NCI-H1092 (cell line): ENCODE results near the gene CDC42EP2.

ENCODE experiments used
- DNase-seq: peaks from one replicate; lab custom pipeline; 2025; lab: John Stamatoyannopoulos, UW

CDC42EP2 gene

GRCh38 chr11:65314501-65315203 lies at the start of gene CDC42EP2:
CDC42EP2 (plus strand) TSS chr11:65314866; CDS start chr11:65320899, 6,033 bp downstream.
- DNase-seq: peak; percentile 37

- no peak for DNase-seq
Observed at GRCh38 chr11:65266210-65266609, 48.5 kb upstream of the CDC42EP2 start.

GRCh38 chr11:65274735-65275682 lies 39.7 kb upstream of the CDC42EP2 start:
- peak; percentile 18 for DNase-seq

GRCh38 chr11:65275906-65276305 lies 38.8 kb upstream of the CDC42EP2 start:
- no peak for DNase-seq

- DNase-seq: no peak
Observed at GRCh38 chr11:65277631-65278277, 36.9 kb upstream of the CDC42EP2 start.

- no peak for DNase-seq
Observed at GRCh38 chr11:65278356-65278755, 36.3 kb upstream of the CDC42EP2 start.

GRCh38 chr11:65279279-65279678 lies 35.4 kb upstream of the CDC42EP2 start:
- DNase-seq: no peak

- no peak for DNase-seq
Observed at GRCh38 chr11:65279741-65280440, 34.8 kb upstream of the CDC42EP2 start.

GRCh38 chr11:65280646-65281045 lies 34.0 kb upstream of the CDC42EP2 start:
- no peak for DNase-seq

GRCh38 chr11:65286686-65287085 lies 28.0 kb upstream of the CDC42EP2 start:
- DNase-seq: no peak

- no peak for DNase-seq
Observed at GRCh38 chr11:65287601-65288000, 27.1 kb upstream of the CDC42EP2 start.

GRCh38 chr11:65288706-65289536 lies 25.7 kb upstream of the CDC42EP2 start:
- no peak for DNase-seq

- DNase-seq: no peak
Observed at GRCh38 chr11:65290448-65291165, 24.1 kb upstream of the CDC42EP2 start.

GRCh38 chr11:65291613-65292012 lies 23.1 kb upstream of the CDC42EP2 start:
- DNase-seq: no peak

- DNase-seq: no peak
Observed at GRCh38 chr11:65292890-65293289, 21.8 kb upstream of the CDC42EP2 start.

GRCh38 chr11:65293909-65294381 lies 20.7 kb upstream of the CDC42EP2 start:
- no peak for DNase-seq

- DNase-seq: no peak
Observed at GRCh38 chr11:65295001-65295400, 19.7 kb upstream of the CDC42EP2 start.

GRCh38 chr11:65295571-65296341 lies 18.9 kb upstream of the CDC42EP2 start:
- no peak for DNase-seq

GRCh38 chr11:65297026-65297672 lies 17.5 kb upstream of the CDC42EP2 start:
- DNase-seq: no peak
